ENCODE measurements around the gene SMCO2. TPM values are rescaled to one million over a fixed set of nuclear protein-coding genes. Genes with fewer than 3 reads are reported as not detected.

The SMCO2 gene
- total RNA-seq, 1 donor from 2014 or later: 0.47 TPM

GRCh38 chr12:27551172-27551840 is 104.8 kb downstream of the SMCO2 start:
- no peak overlapping the region for H3K4me3 ChIP-seq
- H3K36me3 ChIP-seq: no peaks in the 10 kb centered on the region
- peaks cover 81% of the 10 kb centered on the region for H3K4me1 ChIP-seq
- H3K27me3 ChIP-seq (ENCODE audit: low read depth): no peaks in the 10 kb centered on the region
- no peak for DNase-seq
- intact Hi-C loops (cut with DNase I): no loop called here
- TF ChIP-seq, protein P1, sequence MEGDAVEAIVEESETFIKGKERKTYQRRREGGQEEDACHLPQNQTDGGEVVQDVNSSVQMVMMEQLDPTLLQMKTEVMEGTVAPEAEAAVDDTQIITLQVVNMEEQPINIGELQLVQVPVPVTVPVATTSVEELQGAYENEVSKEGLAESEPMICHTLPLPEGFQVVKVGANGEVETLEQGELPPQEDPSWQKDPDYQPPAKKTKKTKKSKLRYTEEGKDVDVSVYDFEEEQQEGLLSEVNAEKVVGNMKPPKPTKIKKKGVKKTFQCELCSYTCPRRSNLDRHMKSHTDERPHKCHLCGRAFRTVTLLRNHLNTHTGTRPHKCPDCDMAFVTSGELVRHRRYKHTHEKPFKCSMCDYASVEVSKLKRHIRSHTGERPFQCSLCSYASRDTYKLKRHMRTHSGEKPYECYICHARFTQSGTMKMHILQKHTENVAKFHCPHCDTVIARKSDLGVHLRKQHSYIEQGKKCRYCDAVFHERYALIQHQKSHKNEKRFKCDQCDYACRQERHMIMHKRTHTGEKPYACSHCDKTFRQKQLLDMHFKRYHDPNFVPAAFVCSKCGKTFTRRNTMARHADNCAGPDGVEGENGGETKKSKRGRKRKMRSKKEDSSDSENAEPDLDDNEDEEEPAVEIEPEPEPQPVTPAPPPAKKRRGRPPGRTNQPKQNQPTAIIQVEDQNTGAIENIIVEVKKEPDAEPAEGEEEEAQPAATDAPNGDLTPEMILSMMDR (IDR thresholded peaks at IDR 0.05): no peak
- no peak for ATAC-seq
- peak overlapping the region; percentile 65 for H3K27ac ChIP-seq
- H3K9me3 ChIP-seq: no peaks in the 10 kb centered on the region

Other genes starting within 250 kb of the SMCO2 start
- 22.2 TPM for gene STK38L, start 202.4 kb upstream of the SMCO2 start, total RNA-seq
- gene BMAL2, start 113.9 kb upstream of the SMCO2 start, total RNA-seq: 2.6 TPM
- gene PPFIBP1, start 77.5 kb downstream of the SMCO2 start, total RNA-seq: 117 TPM
- 5.1 TPM for gene REP15, start 249.7 kb downstream of the SMCO2 start, total RNA-seq

All from lower lobe of right lung (tissue), 2 donors.